Progenitor cell of endocrine pancreas (in vitro differentiated cells): ENCODE data around the gene XCR1. TPM values are rescaled to one million over a fixed set of nuclear protein-coding genes. Genes with fewer than 3 reads are reported as not detected.

Source experiments
- DNase-seq: peaks from one replicate; pipeline ENCODE4 v3.0.0; 2021; ENCODE audit warnings: low spot score; ENCODE audit not compliant: unreplicated experiment
- H3K27ac Mint-ChIP-seq: 2 replicates; pipeline ENCODE4 v1.8.0; 2021; ENCODE audit warnings: mild to moderate bottlenecking, moderate library complexity, mixed read lengths
- H3K27me3 Mint-ChIP-seq: 2 replicates; pipeline ENCODE4 v1.8.0; 2021; ENCODE audit warnings: mixed read lengths
- H3K36me3 Mint-ChIP-seq: 2 replicates; pipeline ENCODE4 v1.8.0; 2022; ENCODE audit warnings: mixed read lengths; ENCODE audit not compliant: insufficient read depth
- H3K4me1 Mint-ChIP-seq: 2 replicates; pipeline ENCODE4 v1.8.0; 2021; ENCODE audit warnings: low read depth, mixed read lengths
- H3K4me3 Mint-ChIP-seq: 2 replicates; pipeline ENCODE4 v1.8.0; 2021; ENCODE audit warnings: low read depth, mild to moderate bottlenecking, moderate library complexity, mixed read lengths
- H3K9me3 Mint-ChIP-seq: 2 replicates; pipeline ENCODE4 v1.8.0; 2021; ENCODE audit warnings: low read depth, mixed read lengths
- total RNA-seq: library from RNA; stranded (reverse); gene quantifications from 2 replicates; pipeline ENCODE4 v1.2.1, GENCODE V29; 2021
- TF ChIP-seq, protein P1 (sequence below): fragments of 200-600 bp; sonication (generic); IDR thresholded peaks from one replicate; pipeline ENCODE4 v1.5.0; 2021; ENCODE audit warnings: antibody characterized with exemption, mild to moderate bottlenecking; ENCODE audit not compliant: unreplicated experiment

XCR1 gene
- total RNA-seq, 1 donor from 2014 or later = not detected

DNA sequence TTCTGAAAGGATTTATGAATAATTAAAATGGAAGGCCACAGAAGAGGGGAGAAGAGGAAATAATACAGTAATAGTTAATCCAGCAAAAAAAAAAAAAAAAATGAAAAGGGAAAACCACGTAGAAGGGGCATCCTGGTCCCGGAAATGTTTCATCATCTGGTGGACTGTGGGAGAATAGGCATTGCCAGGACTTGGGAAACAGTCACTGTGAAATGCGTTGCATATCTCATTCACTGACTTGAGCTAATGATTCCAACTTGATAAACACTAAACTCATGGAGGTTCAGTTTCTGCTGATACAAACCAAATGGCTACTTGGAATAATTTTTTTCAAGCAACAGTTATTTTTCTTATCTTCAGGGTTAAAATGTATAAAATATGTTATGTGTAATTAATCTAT is 3.2 kb downstream of the XCR1 start:
- H3K27me3 Mint-ChIP-seq = peaks cover 4% of the 10 kb centered on the region
- H3K27ac Mint-ChIP-seq = no peak overlapping the region
- H3K9me3 Mint-ChIP-seq = peaks cover 9% of the 10 kb centered on the region
- H3K4me1 Mint-ChIP-seq = no peaks in the 10 kb centered on the region
- no peak for DNase-seq
- H3K4me3 Mint-ChIP-seq = no peak overlapping the region
- TF ChIP-seq, protein P1, sequence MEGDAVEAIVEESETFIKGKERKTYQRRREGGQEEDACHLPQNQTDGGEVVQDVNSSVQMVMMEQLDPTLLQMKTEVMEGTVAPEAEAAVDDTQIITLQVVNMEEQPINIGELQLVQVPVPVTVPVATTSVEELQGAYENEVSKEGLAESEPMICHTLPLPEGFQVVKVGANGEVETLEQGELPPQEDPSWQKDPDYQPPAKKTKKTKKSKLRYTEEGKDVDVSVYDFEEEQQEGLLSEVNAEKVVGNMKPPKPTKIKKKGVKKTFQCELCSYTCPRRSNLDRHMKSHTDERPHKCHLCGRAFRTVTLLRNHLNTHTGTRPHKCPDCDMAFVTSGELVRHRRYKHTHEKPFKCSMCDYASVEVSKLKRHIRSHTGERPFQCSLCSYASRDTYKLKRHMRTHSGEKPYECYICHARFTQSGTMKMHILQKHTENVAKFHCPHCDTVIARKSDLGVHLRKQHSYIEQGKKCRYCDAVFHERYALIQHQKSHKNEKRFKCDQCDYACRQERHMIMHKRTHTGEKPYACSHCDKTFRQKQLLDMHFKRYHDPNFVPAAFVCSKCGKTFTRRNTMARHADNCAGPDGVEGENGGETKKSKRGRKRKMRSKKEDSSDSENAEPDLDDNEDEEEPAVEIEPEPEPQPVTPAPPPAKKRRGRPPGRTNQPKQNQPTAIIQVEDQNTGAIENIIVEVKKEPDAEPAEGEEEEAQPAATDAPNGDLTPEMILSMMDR = no peak
- H3K36me3 Mint-ChIP-seq = no peaks in the 10 kb centered on the region

DNA sequence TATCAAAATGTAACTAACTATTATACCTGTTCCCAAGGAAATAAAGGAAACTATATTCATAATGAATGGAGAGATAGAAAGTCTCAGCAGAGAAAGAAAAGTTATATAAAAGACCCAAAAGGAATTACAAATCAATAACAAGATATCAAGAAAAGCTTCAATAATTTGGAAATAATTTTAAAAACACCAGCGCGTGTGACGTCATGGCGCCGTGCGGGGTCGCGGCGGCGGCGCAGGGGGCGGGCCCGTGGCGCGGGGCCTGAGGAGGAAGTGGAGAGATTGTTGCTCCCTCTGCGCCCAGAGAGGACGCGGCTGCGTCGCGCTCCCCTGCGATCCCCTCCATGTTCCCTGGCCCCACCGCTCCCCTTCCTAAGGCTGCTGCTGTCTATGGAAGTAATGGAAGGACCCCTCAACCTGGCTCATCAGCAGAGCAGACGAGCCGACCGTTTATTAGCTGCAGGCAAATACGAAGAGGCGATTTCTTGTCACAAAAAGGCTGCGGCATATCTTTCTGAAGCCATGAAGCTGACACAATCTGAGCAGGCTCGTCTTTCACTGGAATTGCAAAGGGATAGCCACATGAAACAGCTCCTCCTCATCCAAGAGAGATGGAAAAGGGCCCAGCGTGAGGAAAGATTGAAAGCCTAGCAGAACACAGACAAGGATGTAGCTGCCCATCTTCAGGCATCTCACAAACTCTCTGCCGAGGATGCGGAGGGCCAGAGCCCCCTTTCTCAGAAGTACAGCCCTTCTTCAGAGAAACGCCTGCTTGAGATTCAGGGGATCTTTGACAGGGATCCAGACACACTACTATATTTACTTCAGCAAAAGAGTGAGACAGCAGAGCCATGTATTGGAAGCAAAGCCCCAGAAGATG is 4.1 kb downstream of the XCR1 start:
- DNase-seq = no peak
- no peaks in the 10 kb centered on the region for H3K36me3 Mint-ChIP-seq
- TF ChIP-seq, protein P1 = no peak
- peaks cover 4% of the 10 kb centered on the region for H3K27me3 Mint-ChIP-seq
- no peak overlapping the region for H3K4me3 Mint-ChIP-seq
- H3K9me3 Mint-ChIP-seq = peaks cover 6% of the 10 kb centered on the region
- H3K27ac Mint-ChIP-seq = no peak overlapping the region
- H3K4me1 Mint-ChIP-seq = no peaks in the 10 kb centered on the region

DNA sequence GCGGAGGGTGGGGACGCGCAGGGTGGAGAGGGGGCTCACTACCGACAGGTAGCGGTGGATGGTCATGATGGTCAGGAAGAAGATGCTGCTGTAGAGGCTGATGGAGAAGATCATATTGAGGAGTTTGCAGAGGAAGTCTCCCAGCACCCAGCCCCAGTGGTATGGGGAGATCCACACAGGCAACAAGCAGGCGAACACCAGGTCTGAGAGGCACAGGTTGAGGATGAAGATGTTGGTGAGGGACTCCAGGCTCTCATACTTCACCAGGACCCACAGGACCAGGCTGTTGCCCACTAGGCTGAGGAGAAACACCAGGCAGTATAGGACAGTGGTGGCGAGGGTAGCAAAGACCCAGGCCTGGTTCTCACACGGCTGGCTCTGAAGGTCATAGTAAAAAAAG is 5.8 kb downstream of the XCR1 start:
- H3K9me3 Mint-ChIP-seq = no peaks in the 10 kb centered on the region
- TF ChIP-seq, protein P1 = no peak
- no peaks in the 10 kb centered on the region for H3K36me3 Mint-ChIP-seq
- no peaks in the 10 kb centered on the region for H3K4me1 Mint-ChIP-seq
- H3K27me3 Mint-ChIP-seq = peaks cover 4% of the 10 kb centered on the region
- no peak for DNase-seq
- H3K4me3 Mint-ChIP-seq = no peak overlapping the region
- H3K27ac Mint-ChIP-seq = no peak overlapping the region

DNA sequence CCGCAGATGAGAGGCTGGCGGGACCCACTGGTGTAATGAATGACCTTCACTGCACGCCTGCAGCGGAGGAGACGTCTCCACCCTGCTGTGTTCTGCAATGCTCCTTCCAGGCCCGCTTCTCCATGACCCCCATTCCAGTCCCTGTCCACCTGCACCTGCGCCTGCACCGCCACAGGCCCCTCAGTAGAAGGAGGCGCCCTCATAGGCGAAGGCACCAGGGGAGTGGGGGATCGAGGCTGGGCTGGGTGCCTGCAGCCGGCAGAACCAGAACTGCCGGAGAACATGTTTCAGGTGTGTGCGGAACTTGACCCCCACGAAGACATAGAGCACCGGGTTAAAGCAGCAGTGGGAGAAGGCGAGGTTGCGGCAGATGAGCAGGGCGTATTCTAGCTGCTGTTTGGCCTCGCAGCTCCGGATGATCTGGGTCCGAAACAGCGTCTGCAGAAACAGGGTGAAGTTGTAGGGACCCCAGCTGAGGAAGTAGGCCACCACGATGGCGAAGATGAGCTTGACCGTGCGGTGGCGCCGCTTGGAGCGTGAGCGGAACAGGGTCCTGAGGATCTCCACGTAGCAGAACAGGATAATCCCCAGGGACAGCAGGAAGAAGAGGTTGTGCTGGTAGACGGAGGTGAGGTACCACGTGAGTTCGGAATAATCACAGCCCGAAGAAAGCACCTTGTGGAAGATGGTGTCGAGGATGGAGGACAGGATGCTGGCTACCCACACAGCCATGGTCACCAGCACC is 6.3 kb downstream of the XCR1 start:
- Mint-ChIP-seq H3K27ac (no peak overlapping the region), H3K27me3 (peaks cover 4% of the 10 kb centered on the region), H3K4me3 (no peak overlapping the region), H3K9me3 (no peaks in the 10 kb centered on the region), H3K36me3 (no peaks in the 10 kb centered on the region), H3K4me1 (no peaks in the 10 kb centered on the region)
- no peak for DNase-seq
- TF ChIP-seq, protein P1 = no peak

DNA sequence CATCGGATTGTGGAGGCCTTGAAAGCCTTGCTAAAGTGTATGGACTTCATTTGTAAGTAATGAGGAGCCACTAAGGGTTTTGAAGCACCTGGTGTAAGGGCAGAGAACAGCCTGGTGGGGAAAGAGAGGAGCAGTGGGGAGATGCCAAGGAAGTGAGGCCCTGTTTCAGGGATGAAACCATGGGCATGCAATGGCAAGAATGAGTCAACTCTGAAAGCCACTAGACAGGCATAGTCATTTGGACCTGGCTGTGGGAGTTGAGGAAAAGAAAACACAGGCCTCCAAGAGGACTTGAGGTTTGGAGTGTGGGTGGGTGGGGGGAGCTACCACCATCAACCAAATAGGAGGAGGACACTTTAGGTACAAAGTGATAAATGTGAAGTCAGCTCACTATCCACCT is 7.6 kb downstream of the XCR1 start:
- no peaks in the 10 kb centered on the region for H3K36me3 Mint-ChIP-seq
- TF ChIP-seq, protein P1 = no peak
- H3K9me3 Mint-ChIP-seq = no peaks in the 10 kb centered on the region
- H3K4me3 Mint-ChIP-seq = no peak overlapping the region
- no peaks in the 10 kb centered on the region for H3K4me1 Mint-ChIP-seq
- H3K27me3 Mint-ChIP-seq = peaks cover 4% of the 10 kb centered on the region
- no peak for DNase-seq
- H3K27ac Mint-ChIP-seq = no peak overlapping the region
